ENCODE data around the gene DOCK11. TPM values are rescaled to one million over a fixed set of nuclear protein-coding genes. Genes with fewer than 3 reads are reported as not detected.

DOCK11 gene
- total RNA-seq, 1 experiment from 2014 or later, result 2.7 TPM

GRCh38 chrX:118524344-118524743 lies 28.7 kb downstream of the DOCK11 start:
- intact Hi-C loops (cut with micrococcal nuclease; ENCODE audit: unreplicated experiment), result no loop called here
- H3K27me3 ChIP-seq (replicated peaks; ENCODE audit: control insufficient read depth, insufficient read depth, low read length), result no peaks in the 10 kb centered on the region
- POLR2A ChIA-PET, result no interaction called here
- H3K4me1 ChIP-seq, result no peaks in the 10 kb centered on the region
- CTCF ChIA-PET, result no interaction called here
- Mint-ChIP-seq H3K9me3 (ENCODE audit: unreplicated experiment) (peaks cover 4% of the 10 kb centered on the region), H3K27ac (ENCODE audit: unreplicated experiment) (no peak overlapping the region), H3K4me3 (ENCODE audit: unreplicated experiment) (no peak overlapping the region), H3K27me3 (ENCODE audit: insufficient read depth, unreplicated experiment) (no peaks in the 10 kb centered on the region), H3K4me1 (ENCODE audit: low read depth, unreplicated experiment) (no peaks in the 10 kb centered on the region), H3K36me3 (ENCODE audit: insufficient read depth, unreplicated experiment) (no peaks in the 10 kb centered on the region)
- BruUV-seq (replicated peaks), result no TSS peak
- no peak for TF ChIP-seq CTCF (IDR thresholded peaks at IDR 0.05; ENCODE audit: insufficient read depth in 1 of 2, low read depth in 1 of 2, low read length in 1 of 2, severe bottlenecking in 1 of 2, unreplicated experiment in 1 of 2)
- no peaks in the 10 kb centered on the region for H3K9me3 ChIP-seq
- no peak for DNase-seq
- no peaks in the 10 kb centered on the region for H3K36me3 ChIP-seq (ENCODE audit: control insufficient read depth, insufficient read depth, low read length)
- H3K4me3 ChIP-seq (ENCODE audit: low read depth, low read length), result no peak overlapping the region

GRCh38 chrX:118525174-118525730 lies 29.6 kb downstream of the DOCK11 start:
- Mint-ChIP-seq H3K4me3 (ENCODE audit: unreplicated experiment) (no peak overlapping the region), H3K36me3 (ENCODE audit: insufficient read depth, unreplicated experiment) (no peaks in the 10 kb centered on the region), H3K27ac (ENCODE audit: unreplicated experiment) (no peak overlapping the region), H3K27me3 (ENCODE audit: insufficient read depth, unreplicated experiment) (no peaks in the 10 kb centered on the region), H3K4me1 (ENCODE audit: low read depth, unreplicated experiment) (no peaks in the 10 kb centered on the region), H3K9me3 (ENCODE audit: unreplicated experiment) (peaks cover 9% of the 10 kb centered on the region)
- TF ChIP-seq CTCF (IDR thresholded peaks at IDR 0.05; ENCODE audit: insufficient read depth in 1 of 2, low read depth in 1 of 2, low read length in 1 of 2, severe bottlenecking in 1 of 2, unreplicated experiment in 1 of 2), result no peak
- Histone ChIP-seq H3K4me3 (ENCODE audit: low read depth, low read length) (no peak overlapping the region), H3K4me1 (no peaks in the 10 kb centered on the region), H3K9me3 (no peaks in the 10 kb centered on the region), H3K36me3 (ENCODE audit: control insufficient read depth, insufficient read depth, low read length) (no peaks in the 10 kb centered on the region), H3K27me3 (replicated peaks; ENCODE audit: control insufficient read depth, insufficient read depth, low read length) (no peaks in the 10 kb centered on the region)
- intact Hi-C loops (cut with micrococcal nuclease; ENCODE audit: unreplicated experiment), result no loop called here
- POLR2A ChIA-PET, result no interaction called here
- CTCF ChIA-PET, result no interaction called here
- DNase-seq, result no peak
- no TSS peak for BruUV-seq (replicated peaks)

- CTCF ChIA-PET, result interaction anchor here (0.6 kb wide), 1 partner anchor 16 kb away, joined by 3 read pairs; no protein-coding TSS in a partner anchor
- no peaks in the 10 kb centered on the region for H3K27me3 ChIP-seq (replicated peaks; ENCODE audit: control insufficient read depth, insufficient read depth, low read length)
Observed at GRCh38 chrX:118526149-118526548, 30.5 kb downstream of the DOCK11 start.

More at GRCh38 chrX:118526149-118526548, 30.5 kb downstream of the DOCK11 start:
- no peak for DNase-seq
- peaks cover 9% of the 10 kb centered on the region for H3K9me3 Mint-ChIP-seq (ENCODE audit: unreplicated experiment)
- no peak overlapping the region for H3K27ac Mint-ChIP-seq (ENCODE audit: unreplicated experiment)
- H3K36me3 Mint-ChIP-seq (ENCODE audit: insufficient read depth, unreplicated experiment), result no peaks in the 10 kb centered on the region
- BruUV-seq (replicated peaks), result no TSS peak
- H3K4me1 ChIP-seq, result no peaks in the 10 kb centered on the region
- intact Hi-C loops (cut with micrococcal nuclease; ENCODE audit: unreplicated experiment), result no loop called here
- H3K9me3 ChIP-seq, result no peaks in the 10 kb centered on the region
- H3K27me3 Mint-ChIP-seq (ENCODE audit: insufficient read depth, unreplicated experiment), result no peaks in the 10 kb centered on the region
- H3K4me1 Mint-ChIP-seq (ENCODE audit: low read depth, unreplicated experiment), result no peaks in the 10 kb centered on the region
- no peak overlapping the region for H3K4me3 ChIP-seq (ENCODE audit: low read depth, low read length)
- POLR2A ChIA-PET, result no interaction called here
- TF ChIP-seq CTCF (IDR thresholded peaks at IDR 0.05; ENCODE audit: insufficient read depth in 1 of 2, low read depth in 1 of 2, low read length in 1 of 2, severe bottlenecking in 1 of 2, unreplicated experiment in 1 of 2), result no peak
- H3K4me3 Mint-ChIP-seq (ENCODE audit: unreplicated experiment), result no peak overlapping the region
- no peaks in the 10 kb centered on the region for H3K36me3 ChIP-seq (ENCODE audit: control insufficient read depth, insufficient read depth, low read length)
